ENCODE data around the gene SBF2.

The SBF2 gene

GRCh38 chr11:10205928-10206327 lies 88.1 kb downstream of the SBF2 start:
- no peaks in the 10 kb centered on the region for H3K27me3 ChIP-seq (ENCODE audit: insufficient read depth, low read depth, severe bottlenecking)
- no peaks in the 10 kb centered on the region for H3K36me3 ChIP-seq
- peaks cover 3% of the 10 kb centered on the region for H3K9me3 ChIP-seq (ENCODE audit: severe bottlenecking)
- H3K4me3 ChIP-seq (ENCODE audit: low read depth, low read length) = no peak overlapping the region
- no peak for TF ChIP-seq CTCF (IDR thresholded peaks at IDR 0.05; ENCODE audit: low read depth, low read length)
- peak; percentile 26 for DNase-seq
- no peak overlapping the region for H3K27ac ChIP-seq

DNA sequence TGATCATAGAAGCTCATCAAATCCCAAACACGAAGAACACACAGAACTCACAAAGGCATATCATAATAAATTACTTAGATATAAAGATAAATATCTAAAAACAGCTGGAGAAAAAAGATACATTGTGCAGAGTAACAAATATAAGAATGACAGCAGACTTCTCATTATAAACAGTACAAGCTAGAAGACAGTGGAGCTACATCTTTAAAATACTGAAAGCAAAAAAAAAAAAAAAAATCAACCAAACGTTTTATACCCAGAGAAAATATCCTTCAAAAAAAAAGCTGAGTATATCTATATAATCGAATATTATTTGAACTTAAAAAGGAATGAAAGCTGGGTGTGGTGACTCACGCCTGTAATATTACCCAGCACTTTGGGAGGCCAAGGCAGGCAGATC lies 90.0 kb downstream of the SBF2 start:
- TF ChIP-seq CTCF (IDR thresholded peaks at IDR 0.05; ENCODE audit: low read depth, low read length) = no peak
- no peak overlapping the region for H3K4me3 ChIP-seq (ENCODE audit: low read depth, low read length)
- no peak overlapping the region for H3K27ac ChIP-seq
- no peaks in the 10 kb centered on the region for H3K36me3 ChIP-seq
- no peaks in the 10 kb centered on the region for H3K27me3 ChIP-seq (ENCODE audit: insufficient read depth, low read depth, severe bottlenecking)
- DNase-seq = no peak
- H3K9me3 ChIP-seq (ENCODE audit: severe bottlenecking) = peaks cover 3% of the 10 kb centered on the region

- no peak for TF ChIP-seq CTCF (IDR thresholded peaks at IDR 0.05; ENCODE audit: low read depth, low read length)
- Histone ChIP-seq H3K27me3 (ENCODE audit: insufficient read depth, low read depth, severe bottlenecking) (no peaks in the 10 kb centered on the region), H3K27ac (no peak overlapping the region), H3K36me3 (no peaks in the 10 kb centered on the region), H3K4me3 (ENCODE audit: low read depth, low read length) (no peak overlapping the region), H3K9me3 (ENCODE audit: severe bottlenecking) (peaks cover 3% of the 10 kb centered on the region)
- no peak for DNase-seq
Observed at GRCh38 chr11:10201343-10201742, 92.7 kb downstream of the SBF2 start.

DNA sequence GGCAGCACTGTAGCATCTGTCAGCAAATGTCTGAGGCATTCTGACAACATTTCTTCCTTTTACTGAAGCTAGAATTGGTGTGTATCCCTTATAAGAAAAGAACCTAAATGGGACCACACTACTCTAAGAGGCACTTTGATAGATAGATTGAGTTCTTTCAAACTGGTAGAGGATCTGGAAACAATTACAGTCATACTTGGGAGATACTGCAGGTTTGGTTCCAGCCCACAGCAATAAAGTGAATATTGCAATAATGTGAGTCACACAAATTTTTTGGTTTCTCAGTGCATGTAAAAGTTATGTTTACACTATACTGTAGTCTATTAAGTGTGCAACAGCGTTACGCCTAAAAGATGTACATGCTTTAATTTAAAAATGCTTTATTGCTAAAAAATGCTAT lies 96.9 kb downstream of the SBF2 start:
- Histone ChIP-seq H3K4me3 (ENCODE audit: low read depth, low read length) (no peak overlapping the region), H3K9me3 (ENCODE audit: severe bottlenecking) (no peaks in the 10 kb centered on the region), H3K27me3 (ENCODE audit: insufficient read depth, low read depth, severe bottlenecking) (no peaks in the 10 kb centered on the region), H3K36me3 (no peaks in the 10 kb centered on the region), H3K27ac (no peak overlapping the region)
- DNase-seq = no peak
- TF ChIP-seq CTCF (IDR thresholded peaks at IDR 0.05; ENCODE audit: low read depth, low read length) = no peak

GRCh38 chr11:10192036-10192435 lies 102.0 kb downstream of the SBF2 start:
- H3K27ac ChIP-seq = no peak overlapping the region
- TF ChIP-seq CTCF (IDR thresholded peaks at IDR 0.05; ENCODE audit: low read depth, low read length) = no peak
- H3K4me3 ChIP-seq (ENCODE audit: low read depth, low read length) = no peak overlapping the region
- no peak for DNase-seq
- H3K27me3 ChIP-seq (ENCODE audit: insufficient read depth, low read depth, severe bottlenecking) = no peaks in the 10 kb centered on the region
- H3K36me3 ChIP-seq = no peaks in the 10 kb centered on the region
- no peaks in the 10 kb centered on the region for H3K9me3 ChIP-seq (ENCODE audit: severe bottlenecking)

DNA sequence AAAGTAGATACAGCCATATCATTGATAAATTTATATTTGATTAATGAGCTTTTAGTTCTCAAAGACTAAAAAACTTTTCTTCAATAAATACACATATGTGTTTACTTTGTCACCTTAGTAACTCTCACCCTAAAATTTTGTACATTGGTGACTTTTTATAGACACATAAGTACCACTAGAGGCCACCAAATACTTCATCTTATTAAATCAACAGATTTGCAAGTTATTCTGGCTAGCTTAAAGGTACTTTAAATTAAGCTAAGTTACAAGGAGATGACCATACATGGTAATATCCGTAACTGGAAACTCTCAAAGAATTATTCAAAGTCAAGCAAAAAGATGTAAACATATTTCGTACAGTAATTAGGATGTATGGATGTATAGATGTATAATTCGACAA lies 112.2 kb downstream of the SBF2 start:
- Histone ChIP-seq H3K27ac (no peak overlapping the region), H3K27me3 (ENCODE audit: insufficient read depth, low read depth, severe bottlenecking) (no peaks in the 10 kb centered on the region), H3K4me3 (ENCODE audit: low read depth, low read length) (no peak overlapping the region), H3K9me3 (ENCODE audit: severe bottlenecking) (no peaks in the 10 kb centered on the region), H3K36me3 (no peaks in the 10 kb centered on the region)
- TF ChIP-seq CTCF (IDR thresholded peaks at IDR 0.05; ENCODE audit: low read depth, low read length) = no peak
- DNase-seq = no peak

Measured in WERI-Rb-1 (cell line).